Posterior cingulate gyrus (tissue), 11 donors: ENCODE data around the gene TMOD1.
"Not testable (repeated sequence)": the region's sequence is repeated elsewhere in the genome, so short reads cannot be mapped to it uniquely, and the experiment has no call there.

Source experiments
- DNase-seq, 10 donors: peaks; one replicate each; pipeline versions ENCODE4 v3.0.0 to v3.0.0-alpha.2; 2020 to 2021; ENCODE audit warnings: mixed read lengths in 3 of 10
- intact Hi-C: fragments of 100-400 bp; cut with DNase I; formaldehyde crosslinking; loops from one replicate; pipeline ENCODE4 v1.15.1; 2023

The TMOD1 gene

GRCh38 chr9:97501177-97501971, at the start of gene TMOD1:
TSS of gene TMOD1 (plus strand) at chr9:97501666. CDS start at chr9:97524189, 22,523 bp downstream.
- peak; percentile 52 to 95 (median 68) for DNase-seq
- intact Hi-C loops, result loop anchor here (1.0 to 5.0 kb wide), 2 partner anchors 61 to 90 kb away; no protein-coding TSS in a partner anchor

GRCh38 chr9:97453573-97453972, 47.9 kb upstream of the TMOD1 start:
- intact Hi-C loops, DNase-seq: not testable (repeated sequence)

GRCh38 chr9:97456841-97457240, 44.6 kb upstream of the TMOD1 start:
- DNase-seq, intact Hi-C loops: not testable (repeated sequence)

- no peak for DNase-seq
- intact Hi-C loops, result no loop called here
Measured at GRCh38 chr9:97459326-97459725, 42.1 kb upstream of the TMOD1 start.

DNA sequence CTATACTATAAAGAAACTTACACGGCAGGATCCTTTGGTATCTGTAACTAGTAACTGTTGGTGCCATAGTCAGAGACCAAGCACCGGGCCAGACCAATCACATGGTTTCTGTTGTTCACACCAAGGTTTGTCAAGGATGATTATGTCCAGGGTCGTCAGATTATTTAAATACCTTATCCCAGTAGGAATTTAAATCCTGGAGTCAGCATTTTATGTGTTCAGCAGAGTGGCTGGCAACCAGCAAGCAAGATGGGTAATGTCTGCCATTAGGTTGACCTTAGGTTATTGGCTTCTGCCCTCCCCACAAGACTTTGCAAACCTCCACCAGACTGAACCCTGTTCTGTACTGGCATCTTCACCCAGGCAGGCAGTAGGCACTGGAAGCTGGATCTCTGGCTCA, 39.3 kb upstream of the TMOD1 start:
- DNase-seq, result no peak
- intact Hi-C loops, result no loop called here

DNA sequence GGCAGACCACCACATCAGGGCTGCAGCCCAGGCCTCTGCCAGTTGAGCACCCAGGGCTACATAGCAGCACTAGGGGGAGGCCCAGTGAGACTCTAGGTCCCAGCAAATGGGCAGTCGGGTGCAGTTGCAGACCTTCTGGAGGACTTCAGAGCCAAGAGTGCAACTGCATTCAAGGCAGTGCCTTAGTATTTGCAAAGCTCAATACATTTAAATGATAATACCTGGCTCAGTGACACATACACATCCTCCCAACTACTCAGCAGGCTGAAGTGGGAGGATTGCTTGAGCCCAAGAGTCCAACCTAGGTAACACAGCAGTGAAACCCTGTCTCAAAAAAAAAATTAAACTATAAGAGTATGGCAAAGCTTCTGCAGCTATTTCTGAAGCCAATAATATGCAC, 38.6 kb upstream of the TMOD1 start:
- intact Hi-C loops, result no loop called here
- DNase-seq, result no peak

DNA sequence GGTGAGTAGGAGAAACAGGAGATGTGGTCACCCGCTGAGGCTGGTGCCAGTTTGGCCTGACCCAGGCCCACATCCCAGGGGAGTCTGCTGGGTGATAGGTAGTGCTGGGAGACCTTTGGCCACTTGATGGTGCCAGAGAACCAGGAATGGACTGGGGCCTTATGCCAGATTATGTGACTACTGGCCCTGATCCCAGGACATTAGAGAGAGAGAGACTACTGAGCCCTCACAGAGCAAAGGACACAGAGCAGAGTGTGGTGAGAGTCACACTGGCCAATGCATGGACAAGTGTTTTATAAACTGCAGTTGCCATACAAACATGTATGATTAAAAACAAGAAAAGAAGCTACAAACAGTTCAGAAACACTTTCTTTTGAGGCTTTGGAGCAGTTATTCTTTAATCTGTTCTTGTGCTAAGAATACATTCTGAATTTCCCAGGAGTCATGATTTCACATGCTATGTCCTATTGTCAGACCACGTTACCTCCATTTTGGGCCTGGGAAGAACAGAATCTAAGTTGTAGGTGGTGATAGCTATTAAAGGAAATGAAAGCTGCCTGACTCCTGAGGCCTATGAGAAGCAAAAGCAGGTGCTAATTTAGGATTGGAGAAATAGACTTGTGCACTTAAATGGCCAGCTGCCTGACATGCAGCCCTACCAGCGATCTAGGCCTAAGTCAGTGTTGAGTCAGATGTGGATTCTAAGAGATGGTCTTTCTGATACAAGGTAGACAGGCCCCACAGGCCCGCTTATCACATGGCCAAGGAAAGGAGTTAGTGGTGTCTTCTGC, 32.6 kb upstream of the TMOD1 start:
- intact Hi-C loops, result loop anchor here (1.0 to 2.0 kb wide), 4 partner anchors 34 to 146 kb away; no protein-coding TSS in a partner anchor
- DNase-seq, result peak; percentile 36 to 95 (median 80)

GRCh38 chr9:97470076-97470475, 31.4 kb upstream of the TMOD1 start:
- intact Hi-C loops, result no loop called here
- peak in 8 of 10 donors; percentile 19 to 90 (median 32) for DNase-seq

DNA sequence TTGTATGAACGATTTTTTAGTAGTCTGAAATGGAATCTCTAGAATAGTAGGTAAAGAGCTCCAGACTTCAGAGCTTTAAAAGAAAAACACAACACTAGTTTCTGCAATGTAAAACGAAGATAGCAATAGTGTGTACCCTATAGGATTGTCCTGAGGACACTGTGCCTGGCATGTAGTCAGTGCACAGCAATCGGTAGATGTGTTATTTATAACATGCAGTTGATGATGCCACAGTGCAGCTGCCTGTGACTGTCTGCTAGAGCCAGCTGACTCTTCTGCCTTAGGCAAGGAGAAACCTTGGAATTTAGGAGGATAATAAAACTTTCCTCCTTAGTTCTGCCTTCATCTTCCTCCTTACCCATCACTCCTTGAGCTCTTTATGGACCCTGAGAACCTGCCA, 27.7 kb upstream of the TMOD1 start:
- DNase-seq, result peak in 4 of 10 donors; percentile 44 to 86 (median 72)
- intact Hi-C loops, result no loop called here

- intact Hi-C loops, result no loop called here
- no peak for DNase-seq
Measured at GRCh38 chr9:97474372-97474925, 27.0 kb upstream of the TMOD1 start.

DNA sequence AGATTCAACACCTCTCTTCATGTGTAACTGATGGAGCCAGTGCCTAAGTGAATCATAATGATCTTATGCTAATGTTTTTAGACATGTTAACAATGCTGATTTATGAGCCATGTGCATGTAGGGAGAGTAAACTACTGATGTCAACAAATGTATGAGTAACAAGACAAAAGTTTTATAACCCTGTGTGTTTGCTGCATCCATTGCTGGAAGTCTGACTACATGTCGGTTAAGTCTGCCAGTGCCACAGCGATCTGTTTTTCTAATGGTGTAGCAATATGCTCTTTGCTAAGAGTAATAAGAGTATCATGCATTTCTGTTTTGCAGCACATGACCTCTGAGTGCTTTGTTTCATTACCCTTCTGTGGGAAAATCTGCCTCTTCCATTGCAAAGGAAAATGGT, 26.4 kb upstream of the TMOD1 start:
- DNase-seq, result no peak
- intact Hi-C loops, result no loop called here

DNA sequence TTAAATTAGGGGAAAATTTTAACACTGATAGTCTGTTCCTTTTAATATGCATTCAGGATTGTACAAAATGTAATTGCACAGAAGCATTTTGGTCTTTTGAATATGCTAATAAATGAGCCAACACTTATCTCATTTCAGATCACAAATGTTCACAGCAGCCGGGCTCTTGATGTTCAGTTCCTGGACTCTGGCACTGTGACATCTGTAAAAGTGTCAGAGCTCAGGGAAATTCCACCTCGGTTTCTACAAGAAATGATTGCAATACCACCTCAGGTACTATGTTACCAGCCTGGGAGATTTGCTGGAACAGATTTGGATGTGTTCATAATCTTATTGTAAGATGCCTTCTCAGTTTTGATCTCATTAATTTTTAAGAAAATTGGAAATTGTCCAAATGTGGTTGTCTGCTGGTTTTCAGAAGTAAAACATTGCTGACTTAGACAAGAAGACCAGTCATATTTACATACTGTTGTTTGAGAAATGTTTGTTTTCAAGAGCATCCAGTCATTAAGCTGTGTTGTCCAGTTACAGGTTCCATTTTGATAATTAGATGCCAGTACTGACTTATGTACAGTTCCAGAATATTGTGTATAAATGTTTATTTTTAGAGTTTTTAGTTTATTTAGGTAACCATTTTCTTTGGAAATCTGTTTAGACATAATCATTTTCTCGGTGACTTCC, 23.0 kb upstream of the TMOD1 start:
- DNase-seq, result no peak
- intact Hi-C loops, result no loop called here

DNA sequence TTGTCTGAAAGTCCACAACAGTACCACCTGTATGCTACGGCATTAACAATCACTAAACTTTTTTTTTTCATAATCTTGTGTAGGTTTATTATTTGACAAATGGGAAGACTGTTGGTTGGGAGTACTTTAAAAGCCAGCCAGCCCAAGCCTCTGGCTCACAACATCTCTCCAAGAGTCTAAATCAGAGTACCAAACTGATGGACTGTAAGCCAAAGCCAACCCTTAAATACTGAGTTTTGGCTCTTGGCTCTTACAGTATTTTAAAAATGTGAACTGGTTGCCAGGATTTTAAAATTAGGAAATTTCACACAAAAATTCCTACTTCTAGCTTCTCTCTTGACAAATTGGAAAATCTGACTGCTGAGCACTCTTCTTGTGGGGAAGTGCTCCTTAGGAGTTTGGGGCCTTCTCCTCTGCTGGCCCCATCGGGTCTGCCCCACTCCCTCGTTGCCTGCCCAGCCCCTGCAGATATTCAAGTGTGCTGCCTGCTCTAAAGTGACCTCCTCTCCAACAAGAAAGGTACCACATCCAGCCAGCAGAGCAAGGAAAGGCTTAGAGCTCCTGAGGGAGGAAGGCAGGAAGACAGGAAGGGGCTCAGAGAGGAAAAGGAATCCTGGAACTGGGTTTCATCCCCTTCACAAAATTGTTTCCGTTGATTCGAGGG, 21.8 kb upstream of the TMOD1 start:
- intact Hi-C loops, result no loop called here
- DNase-seq, result no peak

DNA sequence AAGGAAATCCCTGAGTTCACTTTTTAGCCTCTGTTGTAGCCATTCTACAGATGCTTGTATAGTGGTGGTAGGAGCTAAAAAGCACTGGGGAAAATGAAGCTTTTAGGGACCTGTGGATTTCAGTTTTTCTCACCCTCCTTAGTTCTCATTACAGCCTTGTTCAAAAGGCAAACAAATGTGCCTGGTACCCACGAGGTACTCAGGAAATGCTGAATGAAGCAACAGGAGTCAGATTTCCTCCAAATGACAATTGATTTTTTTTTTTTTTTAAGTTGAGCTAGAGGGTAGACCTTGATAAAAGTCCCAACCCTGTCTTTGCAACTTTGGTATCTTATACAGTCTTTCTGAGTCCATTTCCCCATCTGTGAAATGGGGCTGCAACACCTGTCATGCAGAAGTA, 21.3 kb upstream of the TMOD1 start:
- intact Hi-C loops, result no loop called here
- no peak for DNase-seq

GRCh38 chr9:97480749-97481148, 20.7 kb upstream of the TMOD1 start:
- no peak for DNase-seq

DNA sequence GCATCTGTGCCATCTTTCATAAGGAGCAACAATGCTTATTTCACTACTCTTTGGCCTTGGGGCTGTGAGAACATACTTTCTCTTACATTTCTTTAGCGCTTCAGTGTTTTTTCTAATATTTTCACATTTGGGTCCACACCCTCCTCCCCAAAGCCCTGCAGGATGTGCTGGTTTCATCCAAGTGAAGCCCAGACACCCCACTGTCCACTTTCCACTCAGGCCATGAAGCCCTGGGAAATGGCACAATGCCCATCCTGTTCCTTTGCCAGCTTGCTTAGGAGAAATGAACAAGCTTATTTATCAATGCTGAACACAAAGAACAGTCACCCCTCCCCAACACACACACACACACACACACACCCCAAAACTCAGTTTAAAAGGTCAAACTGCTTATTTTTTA, 17.3 kb upstream of the TMOD1 start:
- DNase-seq, result peak in 8 of 10 donors; percentile 30 to 92 (median 69)
- intact Hi-C loops, result no loop called here

More at GRCh38 chr9:97480749-97481148, 20.7 kb upstream of the TMOD1 start:
- intact Hi-C loops, result no loop called here

DNA sequence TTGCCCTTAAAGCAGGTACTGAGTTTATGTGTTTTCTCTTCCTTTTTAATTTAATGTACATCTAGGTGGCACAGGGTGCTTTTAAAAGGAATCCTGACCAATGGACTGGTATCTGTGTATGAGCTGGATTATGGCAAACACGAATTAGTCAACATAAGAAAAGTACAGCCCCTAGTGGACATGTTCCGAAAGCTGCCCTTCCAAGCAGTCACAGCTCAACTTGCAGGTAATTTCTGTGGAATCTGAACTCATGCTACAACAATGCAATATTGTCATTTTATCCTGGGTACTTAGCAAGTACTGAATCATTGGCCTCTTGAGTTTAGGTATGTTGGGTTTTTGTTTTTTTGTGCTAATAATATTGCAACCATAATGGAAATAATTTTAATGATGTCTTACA, 14.4 kb upstream of the TMOD1 start:
- intact Hi-C loops, result no loop called here
- no peak for DNase-seq

DNA sequence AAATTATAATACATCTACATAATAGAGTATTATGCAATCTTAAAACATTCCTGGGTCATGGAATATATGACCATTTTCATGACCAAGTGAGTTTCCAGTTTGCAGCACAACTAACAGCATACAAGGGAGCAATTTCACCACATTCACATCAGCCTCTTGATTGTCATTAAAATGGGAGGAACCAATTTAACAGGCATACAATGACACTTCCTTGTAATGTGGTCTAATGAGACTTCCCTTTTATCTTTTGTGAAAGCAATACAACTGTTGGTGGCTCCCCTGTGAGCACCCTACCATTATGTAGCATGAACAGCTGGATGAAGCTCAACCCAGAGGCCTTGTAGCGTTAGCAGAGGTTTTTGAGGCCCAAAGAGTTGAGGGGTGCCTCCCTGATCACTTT, 13.6 kb upstream of the TMOD1 start:
- DNase-seq, result no peak
- intact Hi-C loops, result no loop called here

DNA sequence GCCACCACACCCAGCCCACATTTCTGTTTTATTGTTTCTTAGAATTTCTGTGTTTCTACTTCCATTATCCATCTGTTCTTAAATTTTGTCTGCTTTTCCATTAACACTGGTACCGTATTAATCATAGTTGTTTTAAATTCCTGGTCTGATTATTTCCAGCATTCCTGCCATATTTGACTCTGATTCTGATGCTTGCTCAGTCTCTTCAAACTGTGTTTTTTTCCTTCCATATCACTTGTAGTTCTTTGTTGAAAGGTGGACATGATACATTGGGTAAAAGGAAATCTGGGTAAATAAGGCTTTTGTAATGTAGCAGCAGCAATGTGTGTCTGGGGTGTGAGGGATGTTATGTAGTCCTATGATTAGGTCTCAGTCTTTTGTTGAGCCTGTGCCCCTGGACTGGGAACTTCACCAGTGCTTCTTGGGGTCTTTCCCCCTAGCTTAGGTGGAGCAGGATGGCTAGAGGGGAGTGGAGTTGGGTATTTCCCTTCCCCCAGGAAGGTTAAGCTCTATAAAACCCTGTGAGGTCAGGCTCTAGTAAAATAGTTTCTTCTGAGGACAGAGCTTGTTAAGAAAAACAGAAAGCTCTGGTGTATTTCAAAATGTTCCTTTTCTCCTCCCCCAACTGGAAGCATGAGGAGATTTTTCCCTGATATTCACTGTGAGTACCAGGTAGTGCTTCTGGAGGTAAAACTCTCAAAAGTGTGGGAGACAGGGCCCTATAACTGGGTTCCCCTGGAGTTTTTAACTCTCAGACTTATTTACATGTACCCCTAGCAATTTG, 10.1 kb upstream of the TMOD1 start:
- intact Hi-C loops, result no loop called here
- no peak for DNase-seq
